DOHH2 (cell line): Measurements from ENCODE around the gene PLEKHA1.

Experiments used
- H3F3A ChIP-seq: fragments of 200-600 bp; sonication (generic), shearing (Covaris generic); 2 replicates; pipeline ENCODE4 v1.6.0; 2016; ENCODE audit warnings: antibody characterized with exemption, mild to moderate bottlenecking; ENCODE audit not compliant: control insufficient read depth, insufficient read depth
- H3K27ac ChIP-seq: fragments of 200-600 bp; sonication (generic); 2 replicates; pipeline ENCODE4 v1.5.1; 2014; ENCODE audit warnings: low read depth, mild to moderate bottlenecking, low read length, moderate library complexity
- H3K27me3 ChIP-seq: fragments of 200-600 bp; sonication (generic); 2 replicates; pipeline ENCODE4 v1.6.1; 2014; ENCODE audit warnings: mild to moderate bottlenecking, low read length, mixed read lengths; ENCODE audit not compliant: control insufficient read depth
- H3K36me3 ChIP-seq: fragments of 200-600 bp; sonication (generic); 2 replicates; pipeline ENCODE4 v1.6.1; 2014; ENCODE audit warnings: mild to moderate bottlenecking, low read length, moderate library complexity, mixed read lengths; ENCODE audit not compliant: control insufficient read depth
- H3K4me1 ChIP-seq: fragments of 200-600 bp; sonication (generic); 2 replicates; pipeline ENCODE4 v1.6.1; 2014; ENCODE audit warnings: mild to moderate bottlenecking, low read length, mixed read lengths; ENCODE audit not compliant: control insufficient read depth
- H3K4me2 ChIP-seq: fragments of 200-600 bp; sonication (generic); 2 replicates; pipeline ENCODE4 v1.6.0; 2014; ENCODE audit warnings: mild to moderate bottlenecking, low read length, moderate library complexity
- H3K4me3 ChIP-seq: fragments of 200-600 bp; sonication (generic); 2 replicates; pipeline ENCODE4 v1.5.1; 2014; ENCODE audit warnings: mild to moderate bottlenecking, low read length, mixed read lengths
- H3K79me2 ChIP-seq: fragments of 200-600 bp; sonication (generic); 2 replicates; pipeline ENCODE4 v1.6.1; 2014; ENCODE audit warnings: mild to moderate bottlenecking, low read length, mixed read lengths; ENCODE audit not compliant: control insufficient read depth
- H3K9me2 ChIP-seq: fragments of 200-600 bp; sonication (generic); replicated peaks from 2 replicates; pipeline ENCODE4 v1.6.1; 2014; ENCODE audit warnings: mild to moderate bottlenecking, low read length, mixed read lengths; ENCODE audit not compliant: control insufficient read depth
- H3K9me3 ChIP-seq: fragments of 200-600 bp; sonication (generic); 2 replicates; pipeline ENCODE4 v1.6.1; 2014; ENCODE audit warnings: antibody characterized with exemption, low read length, mixed read lengths; ENCODE audit not compliant: control insufficient read depth, insufficient read depth
- H4K20me1 ChIP-seq: fragments of 200-600 bp; sonication (generic); 2 replicates; pipeline ENCODE4 v1.6.0; 2014; ENCODE audit warnings: low read depth, mild to moderate bottlenecking, antibody characterized with exemption, low read length, moderate library complexity; ENCODE audit not compliant: control insufficient read depth, insufficient read depth
- EZH2phosphoT487 ChIP-seq: fragments of 200-600 bp; sonication (generic); IDR thresholded peaks from 2 replicates; pipeline ENCODE4 v1.6.1; 2017; ENCODE audit warnings: borderline replicate concordance, mild to moderate bottlenecking, antibody characterized with exemption, low read length, moderate library complexity, mixed read lengths
- TF ChIP-seq, protein P1 (sequence below): fragments of 200-600 bp; sonication (generic); IDR thresholded peaks from one replicate; pipeline ENCODE4 v1.5.1; 2014; ENCODE audit warnings: antibody characterized with exemption, mild to moderate bottlenecking, low read depth, low read length; ENCODE audit not compliant: poor library complexity, severe bottlenecking

The PLEKHA1 gene

DNA sequence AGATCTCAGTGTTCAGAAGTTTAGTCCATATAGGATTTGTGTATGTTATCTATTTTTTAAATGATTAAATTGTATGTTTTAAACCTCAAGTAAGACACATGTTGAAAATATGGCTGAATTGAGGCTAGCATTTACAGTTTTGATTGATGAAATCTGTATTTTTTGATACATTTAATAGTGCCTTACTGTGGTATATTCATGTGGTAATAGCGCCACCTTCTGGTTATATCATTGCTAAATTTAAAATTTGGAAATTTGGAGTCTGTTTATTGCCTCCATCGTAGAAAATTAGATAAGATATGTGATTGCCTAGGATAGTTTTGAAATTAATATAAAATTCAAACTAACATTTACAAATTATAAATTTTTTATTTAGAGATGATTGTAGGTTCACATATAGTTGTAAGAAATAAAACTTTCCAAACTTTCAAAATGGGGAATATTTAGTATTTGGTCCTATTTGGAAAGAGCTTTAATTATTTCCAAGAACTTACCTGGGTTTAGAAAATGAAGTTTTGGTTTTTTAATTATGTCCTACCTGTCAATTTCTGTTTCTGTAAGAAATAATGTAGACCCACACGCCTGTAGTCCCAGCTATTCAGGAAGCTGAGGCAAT is 60.8 kb downstream of the PLEKHA1 start:
- TF ChIP-seq, protein P1, sequence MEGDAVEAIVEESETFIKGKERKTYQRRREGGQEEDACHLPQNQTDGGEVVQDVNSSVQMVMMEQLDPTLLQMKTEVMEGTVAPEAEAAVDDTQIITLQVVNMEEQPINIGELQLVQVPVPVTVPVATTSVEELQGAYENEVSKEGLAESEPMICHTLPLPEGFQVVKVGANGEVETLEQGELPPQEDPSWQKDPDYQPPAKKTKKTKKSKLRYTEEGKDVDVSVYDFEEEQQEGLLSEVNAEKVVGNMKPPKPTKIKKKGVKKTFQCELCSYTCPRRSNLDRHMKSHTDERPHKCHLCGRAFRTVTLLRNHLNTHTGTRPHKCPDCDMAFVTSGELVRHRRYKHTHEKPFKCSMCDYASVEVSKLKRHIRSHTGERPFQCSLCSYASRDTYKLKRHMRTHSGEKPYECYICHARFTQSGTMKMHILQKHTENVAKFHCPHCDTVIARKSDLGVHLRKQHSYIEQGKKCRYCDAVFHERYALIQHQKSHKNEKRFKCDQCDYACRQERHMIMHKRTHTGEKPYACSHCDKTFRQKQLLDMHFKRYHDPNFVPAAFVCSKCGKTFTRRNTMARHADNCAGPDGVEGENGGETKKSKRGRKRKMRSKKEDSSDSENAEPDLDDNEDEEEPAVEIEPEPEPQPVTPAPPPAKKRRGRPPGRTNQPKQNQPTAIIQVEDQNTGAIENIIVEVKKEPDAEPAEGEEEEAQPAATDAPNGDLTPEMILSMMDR, result peak; percentile 56
- no peak for TF ChIP-seq EZH2phosphoT487

GRCh38 chr10:122441961-122442360 is 67.5 kb downstream of the PLEKHA1 start:
- H3K4me2 ChIP-seq, result no peak overlapping the region
- H3K79me2 ChIP-seq, result no peaks in the 10 kb centered on the region
- H3K27me3 ChIP-seq, result peaks cover 6% of the 10 kb centered on the region; the same call in 1 of the 2 replicates
- no peaks in the 10 kb centered on the region for H3K4me1 ChIP-seq
- no peaks in the 10 kb centered on the region for H3F3A ChIP-seq
- H3K4me3 ChIP-seq, result no peak overlapping the region
- H3K9me2 ChIP-seq, result no peaks in the 10 kb centered on the region
- no peaks in the 10 kb centered on the region for H4K20me1 ChIP-seq
- H3K36me3 ChIP-seq, result no peaks in the 10 kb centered on the region
- no peak for TF ChIP-seq EZH2phosphoT487
- TF ChIP-seq, protein P1, result no peak
- H3K27ac ChIP-seq, result no peak overlapping the region
- H3K9me3 ChIP-seq, result no peaks in the 10 kb centered on the region

More for the DNA sequence above, 60.8 kb downstream of the PLEKHA1 start:
- Histone ChIP-seq H3K9me2 (no peaks in the 10 kb centered on the region), H3K4me1 (no peaks in the 10 kb centered on the region), H3K4me3 (no peak overlapping the region), H3K9me3 (no peaks in the 10 kb centered on the region), H3K36me3 (no peaks in the 10 kb centered on the region), H3F3A (no peaks in the 10 kb centered on the region), H3K79me2 (no peaks in the 10 kb centered on the region), H4K20me1 (no peaks in the 10 kb centered on the region), H3K27me3 (no peaks in the 10 kb centered on the region), H3K4me2 (no peak overlapping the region), H3K27ac (no peak overlapping the region)

- Histone ChIP-seq H3K27me3 (peaks cover 6% of the 10 kb centered on the region; the same call in 1 of the 2 replicates), H3K4me3 (no peak overlapping the region), H3K27ac (no peak overlapping the region), H3K4me2 (no peak overlapping the region), H3F3A (no peaks in the 10 kb centered on the region), H3K9me3 (no peaks in the 10 kb centered on the region), H3K9me2 (no peaks in the 10 kb centered on the region), H3K79me2 (no peaks in the 10 kb centered on the region), H4K20me1 (no peaks in the 10 kb centered on the region), H3K4me1 (no peaks in the 10 kb centered on the region), H3K36me3 (no peaks in the 10 kb centered on the region)
- TF ChIP-seq, protein P1, result no peak
- TF ChIP-seq EZH2phosphoT487, result no peak
These were observed 71.0 kb downstream of the PLEKHA1 start for GRCh38 chr10:122445469-122445868.
